ENCODE data around the gene LIN7A.

DNA sequence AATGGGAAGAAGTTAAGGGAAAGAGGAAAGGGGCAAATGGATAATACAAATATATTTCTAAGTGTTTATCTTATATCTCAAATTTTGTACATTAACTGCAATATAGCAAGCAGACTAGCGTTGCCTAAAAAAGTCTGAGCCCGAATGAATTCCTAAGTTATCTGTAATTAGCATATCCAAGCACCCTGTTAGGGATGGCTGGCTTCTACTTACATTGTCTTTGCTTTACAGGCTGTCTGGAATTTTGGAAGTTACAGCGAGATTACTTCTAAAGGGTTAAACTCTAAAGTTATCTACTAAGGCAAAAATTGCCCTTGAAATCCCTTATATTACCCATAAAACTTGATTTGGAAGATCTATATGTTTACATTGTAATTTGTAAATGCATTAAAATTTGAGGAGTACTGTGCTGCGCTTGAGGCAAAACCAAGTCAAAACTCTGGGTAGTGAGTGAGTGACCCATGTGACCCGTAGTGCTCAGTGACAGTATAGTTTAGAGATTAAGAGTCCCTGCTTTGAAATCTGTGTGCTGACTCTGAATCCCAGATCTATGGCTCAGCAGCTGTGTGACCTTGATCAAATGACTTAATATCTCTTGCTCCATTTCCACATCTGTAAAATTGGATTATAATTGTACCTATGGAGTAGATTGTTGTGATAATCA lies 17.3 kb upstream of the LIN7A start:
- TF ChIP-seq POLR2A (IDR thresholded peaks at IDR 0.05): no peak
- TF ChIP-seq, protein P1, sequence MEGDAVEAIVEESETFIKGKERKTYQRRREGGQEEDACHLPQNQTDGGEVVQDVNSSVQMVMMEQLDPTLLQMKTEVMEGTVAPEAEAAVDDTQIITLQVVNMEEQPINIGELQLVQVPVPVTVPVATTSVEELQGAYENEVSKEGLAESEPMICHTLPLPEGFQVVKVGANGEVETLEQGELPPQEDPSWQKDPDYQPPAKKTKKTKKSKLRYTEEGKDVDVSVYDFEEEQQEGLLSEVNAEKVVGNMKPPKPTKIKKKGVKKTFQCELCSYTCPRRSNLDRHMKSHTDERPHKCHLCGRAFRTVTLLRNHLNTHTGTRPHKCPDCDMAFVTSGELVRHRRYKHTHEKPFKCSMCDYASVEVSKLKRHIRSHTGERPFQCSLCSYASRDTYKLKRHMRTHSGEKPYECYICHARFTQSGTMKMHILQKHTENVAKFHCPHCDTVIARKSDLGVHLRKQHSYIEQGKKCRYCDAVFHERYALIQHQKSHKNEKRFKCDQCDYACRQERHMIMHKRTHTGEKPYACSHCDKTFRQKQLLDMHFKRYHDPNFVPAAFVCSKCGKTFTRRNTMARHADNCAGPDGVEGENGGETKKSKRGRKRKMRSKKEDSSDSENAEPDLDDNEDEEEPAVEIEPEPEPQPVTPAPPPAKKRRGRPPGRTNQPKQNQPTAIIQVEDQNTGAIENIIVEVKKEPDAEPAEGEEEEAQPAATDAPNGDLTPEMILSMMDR (IDR thresholded peaks at IDR 0.05): no peak

Data from uterus (tissue), 2 donors.